ENCODE results near the gene ASIC3.

DNA sequence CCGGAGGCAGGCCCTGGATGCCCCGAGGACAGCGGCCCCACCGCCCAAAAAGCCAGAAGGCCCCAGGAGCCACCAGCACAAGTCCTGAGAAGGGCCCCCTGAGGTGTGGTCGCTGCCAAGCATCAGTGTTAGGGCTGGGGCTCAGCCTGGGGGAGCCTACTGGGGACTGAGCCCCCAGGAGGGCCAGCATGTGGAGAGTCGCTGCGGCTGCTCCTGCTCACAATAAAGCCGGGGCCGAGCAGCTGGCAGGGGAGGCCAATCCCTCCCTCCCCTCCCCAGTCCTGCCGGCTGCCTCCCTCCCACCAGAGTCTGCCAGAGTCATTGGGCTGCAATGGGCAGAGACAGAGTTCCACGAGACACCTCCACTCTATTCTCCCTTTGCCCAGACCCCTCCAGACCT lies 3.1 kb upstream of the ASIC3 start:
- TF ChIP-seq POLR2A (IDR thresholded peaks at IDR 0.05; ENCODE audit: low read depth, low read length), result no peak
- no peak for TF ChIP-seq TAF1 (IDR thresholded peaks at IDR 0.05; ENCODE audit: borderline replicate concordance, low read depth, low read length)
- TF ChIP-seq POLR2AphosphoS5 (IDR thresholded peaks at IDR 0.05; ENCODE audit: low read depth, low read length), result no peak

Measured in GM12892 (cell line).